Cardiac muscle cell (in vitro differentiated cells and primary cell): ENCODE results near the gene SRPK1. TPM values are rescaled to one million over a fixed set of nuclear protein-coding genes. Genes with fewer than 3 reads are reported as not detected.
A peak's percentile ranks its signal among the peaks of the same experiment; 100 is the strongest.
"Not testable (repeated sequence)": the region's sequence is repeated elsewhere in the genome, so short reads cannot be mapped to it uniquely, and the experiment has no call there.

Experiments used
- DNase-seq, 2 donors: peaks; one replicate each; pipeline versions ENCODE4 v3.0.0 to v3.0.0-alpha.2; 2010 to 2017; ENCODE audit warnings: low read depth in 1 of 2, low spot score in 1 of 2
- H3K27ac ChIP-seq: fragments of 200-600 bp; sonication (generic); 2 replicates; pipeline ENCODE4 v1.5.1; 2016
- H3K27me3 ChIP-seq: fragments of 200-600 bp; sonication (generic); 2 replicates; pipeline ENCODE4 v1.6.0; 2016; ENCODE audit warnings: control low read depth
- H3K36me3 ChIP-seq: fragments of 200-600 bp; sonication (generic); 2 replicates; pipeline ENCODE4 v1.5.1; 2016; ENCODE audit warnings: control low read depth
- H3K4me1 ChIP-seq: fragments of 200-600 bp; sonication (generic); 2 replicates; pipeline ENCODE4 v1.8.1; 2017; ENCODE audit warnings: low read depth, mild to moderate bottlenecking, mixed run types
- H3K4me3 ChIP-seq: fragments of 200-600 bp; sonication (generic); 2 replicates; pipeline ENCODE4 v1.5.1; 2016; ENCODE audit warnings: mild to moderate bottlenecking
- H3K9me3 ChIP-seq: fragments of 200-600 bp; sonication (generic); 2 replicates; pipeline ENCODE4 v1.5.1; 2017; ENCODE audit warnings: low read depth, mild to moderate bottlenecking, control low read depth
- CTCF ChIP-seq: IDR thresholded peaks from 2 replicates; pipeline ENCODE4 v1.5.1; 2012; ENCODE audit warnings: low read depth, mild to moderate bottlenecking, low read length
- polyA plus RNA-seq: library from polyadenylated mRNA; unstranded; fragments of >200 nt; fragmentation: Nextera tagmentation; extraction: Ambion mirVana; gene quantifications from 2 replicates; pipeline ENCODE4 v1.2.1, GENCODE V29; 2016
- total RNA-seq: library from RNA; depleted of rRNA; stranded (reverse); fragments of >200 nt; gene quantifications from 2 replicates; pipeline ENCODE4 v1.2.3, GENCODE V29; 2016

Gene SRPK1
- total and polyA plus RNA-seq, 2 experiments from 2014 or later, result 37.6 to 52.0 TPM

- DNase-seq, result peak in 1 of 2 donors; percentile 32
- H3K27ac ChIP-seq, result no peak overlapping the region
Observed at GRCh38 chr6:35919085-35919826, 1.6 kb downstream of the SRPK1 start.

GRCh38 chr6:35916893-35917292 lies 4.0 kb downstream of the SRPK1 start:
- not testable (repeated sequence) for DNase-seq, H3K27ac ChIP-seq, H3K27me3 ChIP-seq, H3K9me3 ChIP-seq, H3K4me3 ChIP-seq, H3K36me3 ChIP-seq
- H3K4me1 ChIP-seq, result peaks cover 24% of the 10 kb centered on the region

More at GRCh38 chr6:35919085-35919826, 1.6 kb downstream of the SRPK1 start:
- Histone ChIP-seq H3K4me3 (peak overlapping the region; percentile 80), H3K36me3 (peaks cover 3% of the 10 kb centered on the region), H3K27me3 (no peaks in the 10 kb centered on the region), H3K4me1 (peaks cover 24% of the 10 kb centered on the region), H3K9me3 (no peaks in the 10 kb centered on the region)
- TF ChIP-seq CTCF, result no peak

- peaks cover 3% of the 10 kb centered on the region for H3K36me3 ChIP-seq
- no peaks in the 10 kb centered on the region for H3K27me3 ChIP-seq
- no peaks in the 10 kb centered on the region for H3K9me3 ChIP-seq
- no peak overlapping the region for H3K27ac ChIP-seq
- H3K4me1 ChIP-seq, result peaks cover 24% of the 10 kb centered on the region
- no peak overlapping the region for H3K4me3 ChIP-seq
- no peak for TF ChIP-seq CTCF
- DNase-seq, result no peak
Observed at GRCh38 chr6:35916056-35916455, 4.8 kb downstream of the SRPK1 start.

- TF ChIP-seq CTCF, result no peak
- no peak for DNase-seq
Observed at GRCh38 chr6:35914536-35914935, 6.4 kb downstream of the SRPK1 start.

GRCh38 chr6:35911871-35912653 lies 8.8 kb downstream of the SRPK1 start:
- peaks cover 3% of the 10 kb centered on the region for H3K36me3 ChIP-seq

More at GRCh38 chr6:35914536-35914935, 6.4 kb downstream of the SRPK1 start:
- Histone ChIP-seq H3K4me1 (peaks cover 17% of the 10 kb centered on the region), H3K27ac (no peak overlapping the region), H3K9me3 (no peaks in the 10 kb centered on the region), H3K4me3 (no peak overlapping the region), H3K36me3 (peaks cover 3% of the 10 kb centered on the region), H3K27me3 (no peaks in the 10 kb centered on the region)

GRCh38 chr6:35909571-35909970 lies 11.3 kb downstream of the SRPK1 start:
- H3K9me3 ChIP-seq, H3K27me3 ChIP-seq, DNase-seq, H3K27ac ChIP-seq, H3K4me3 ChIP-seq, H3K36me3 ChIP-seq, H3K4me1 ChIP-seq: not testable (repeated sequence)

More at GRCh38 chr6:35911871-35912653, 8.8 kb downstream of the SRPK1 start:
- Histone ChIP-seq H3K4me1 (no peaks in the 10 kb centered on the region), H3K4me3 (no peak overlapping the region), H3K27me3 (no peaks in the 10 kb centered on the region), H3K9me3 (no peaks in the 10 kb centered on the region), H3K27ac (no peak overlapping the region)
- TF ChIP-seq CTCF, result no peak
- peak in 1 of 2 donors; percentile 45 for DNase-seq

GRCh38 chr6:35908753-35909401 lies 12.0 kb downstream of the SRPK1 start:
- H3K27ac ChIP-seq, H3K9me3 ChIP-seq, H3K4me3 ChIP-seq, H3K36me3 ChIP-seq, DNase-seq, H3K27me3 ChIP-seq, H3K4me1 ChIP-seq: not testable (repeated sequence)
